GM21360 (cell line): Measurements from ENCODE around the gene DGKK.
"Not testable (repeated sequence)": the region's sequence is repeated elsewhere in the genome, so short reads cannot be mapped to it uniquely, and the experiment has no call there.

Experiments
- ATAC-seq: cut with Tn5 transposase; IDR thresholded peaks from one replicate; pipeline ENCODE4 v1.9.1; 2021; ENCODE audit warnings: mild to moderate bottlenecking, moderate library complexity; ENCODE audit not compliant: unreplicated experiment

The DGKK gene

DNA sequence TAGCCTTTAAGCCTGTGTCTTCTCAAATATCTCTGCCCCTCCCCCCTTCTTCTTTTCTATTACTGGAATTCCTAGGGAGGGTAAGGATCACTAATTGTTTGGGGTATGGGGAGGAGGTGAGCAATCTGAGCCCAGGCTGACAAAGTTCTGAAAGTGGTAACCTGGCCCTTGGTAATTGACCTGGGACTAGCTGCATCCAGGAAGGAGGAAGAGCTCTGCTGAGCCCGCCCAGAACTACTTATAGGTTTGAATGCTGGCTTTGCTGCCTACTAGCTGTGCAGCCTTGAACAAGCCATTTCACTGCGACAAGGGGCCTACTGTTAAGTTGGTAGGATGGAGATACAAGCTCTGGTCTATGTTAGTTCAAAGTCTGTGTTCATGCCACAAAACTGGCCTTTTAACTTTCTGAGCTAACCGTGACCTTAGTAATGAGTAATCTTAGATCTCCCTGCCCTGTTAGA, 37.8 kb downstream of the DGKK start:
- ATAC-seq: no peak

DNA sequence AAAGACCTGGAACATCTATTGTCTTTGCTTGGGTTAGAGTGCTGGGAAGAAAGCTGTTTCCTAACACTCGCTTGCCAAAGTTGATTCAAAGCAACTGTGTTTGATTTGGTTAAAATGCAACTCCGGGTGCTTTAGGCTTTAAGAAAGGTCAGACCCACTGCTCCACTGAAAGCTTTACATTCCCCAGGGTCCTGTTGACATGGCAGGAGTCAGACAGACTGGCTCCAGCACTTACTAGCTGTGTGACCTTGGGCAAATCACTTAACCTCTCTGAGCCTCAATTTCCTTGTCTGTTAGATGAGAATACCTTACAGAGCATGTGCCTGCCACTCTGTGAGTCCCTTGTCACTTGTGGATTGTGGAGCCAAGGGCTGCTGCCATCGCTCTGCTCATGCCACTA, 39.0 kb downstream of the DGKK start:
- no peak for ATAC-seq

DNA sequence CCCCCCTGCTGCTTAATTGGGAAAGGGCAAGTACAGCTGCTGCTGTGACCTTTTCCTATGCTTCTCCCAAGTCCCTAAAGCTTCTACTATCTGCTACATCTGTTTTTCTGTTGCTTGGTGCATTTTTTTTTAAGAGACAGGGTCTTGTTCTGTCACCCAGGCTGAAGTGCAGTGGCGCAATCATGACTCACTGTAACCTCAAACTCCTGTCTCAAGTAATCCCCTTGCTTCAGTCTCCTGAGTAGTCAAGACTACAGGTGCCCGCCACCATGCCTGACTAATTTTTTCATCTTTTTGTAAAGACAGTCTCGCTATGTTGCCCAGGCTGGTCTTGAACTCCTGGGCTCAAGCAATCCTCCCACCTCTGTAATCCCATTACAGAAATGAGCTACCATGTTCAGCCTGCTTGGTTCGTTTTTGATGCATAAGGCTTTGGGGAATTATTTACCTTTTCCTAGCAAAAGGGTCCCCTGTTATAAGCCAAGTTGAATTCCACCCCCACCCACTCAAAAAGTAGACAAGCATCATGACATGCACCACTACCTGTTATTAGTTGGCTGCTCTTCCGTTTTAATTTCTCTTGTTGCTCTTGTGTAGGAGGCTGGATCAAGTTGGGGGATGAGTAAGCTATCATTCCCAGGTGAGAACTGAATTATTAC, 39.6 kb downstream of the DGKK start:
- no peak for ATAC-seq

DNA sequence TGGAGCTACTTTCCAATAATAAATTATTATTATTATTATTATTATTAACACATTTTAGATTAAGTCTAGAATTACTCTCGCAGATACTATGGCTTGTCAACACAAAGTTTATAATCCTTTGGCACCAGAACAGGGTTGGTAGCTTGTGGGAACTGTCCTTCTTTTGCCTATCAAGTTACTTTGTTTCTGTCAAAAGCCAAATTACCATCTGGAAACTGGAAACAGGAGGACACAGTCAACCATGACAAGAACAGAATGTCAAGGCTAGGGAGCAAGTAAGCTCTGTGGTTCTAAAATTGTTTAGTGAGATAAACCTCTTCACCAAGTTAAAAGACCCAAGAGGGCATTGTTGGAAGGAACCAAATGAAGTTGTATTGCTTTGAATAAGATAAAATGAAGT, 42.5 kb downstream of the DGKK start:
- ATAC-seq: no peak

DNA sequence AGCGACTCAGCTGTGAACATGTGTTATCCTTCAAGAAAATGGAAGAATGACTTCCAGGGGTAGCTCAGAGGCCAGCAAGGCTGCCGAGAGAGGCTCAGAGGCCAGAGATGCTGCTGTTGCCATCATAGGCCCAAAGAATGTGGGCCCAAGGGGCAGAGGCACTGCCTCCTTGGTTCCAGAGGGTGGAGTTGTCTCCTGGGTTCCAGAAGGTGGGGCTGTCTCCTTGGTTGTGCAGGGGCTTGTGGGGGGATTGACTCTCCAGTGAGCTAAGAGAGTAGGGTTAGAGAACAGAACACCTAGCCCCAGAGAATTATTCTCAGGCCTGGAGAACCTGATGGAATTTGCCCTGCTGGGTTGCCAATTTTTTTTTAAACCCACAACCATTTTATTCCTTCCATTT, 62.6 kb downstream of the DGKK start:
- ATAC-seq: no peak

DNA sequence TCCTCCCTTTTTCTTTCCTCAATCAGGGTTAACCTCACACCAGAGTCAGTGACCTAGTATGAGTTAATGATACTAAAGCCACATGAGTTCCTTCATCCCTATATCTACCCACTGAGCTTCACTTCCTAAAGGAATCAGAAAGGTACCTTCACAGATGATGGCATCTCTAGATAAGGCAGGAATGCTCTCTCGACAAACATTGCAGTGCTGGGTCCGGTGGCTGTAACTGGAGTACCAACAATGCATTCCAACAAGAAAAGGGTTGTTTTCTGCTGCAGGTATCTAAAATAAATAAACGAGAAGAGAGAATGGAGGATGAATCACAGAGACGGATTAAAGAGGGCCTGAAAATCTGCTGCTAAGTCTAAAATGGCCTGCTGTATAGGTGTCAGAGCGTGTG, 66.7 kb downstream of the DGKK start:
- ATAC-seq: no peak

DNA sequence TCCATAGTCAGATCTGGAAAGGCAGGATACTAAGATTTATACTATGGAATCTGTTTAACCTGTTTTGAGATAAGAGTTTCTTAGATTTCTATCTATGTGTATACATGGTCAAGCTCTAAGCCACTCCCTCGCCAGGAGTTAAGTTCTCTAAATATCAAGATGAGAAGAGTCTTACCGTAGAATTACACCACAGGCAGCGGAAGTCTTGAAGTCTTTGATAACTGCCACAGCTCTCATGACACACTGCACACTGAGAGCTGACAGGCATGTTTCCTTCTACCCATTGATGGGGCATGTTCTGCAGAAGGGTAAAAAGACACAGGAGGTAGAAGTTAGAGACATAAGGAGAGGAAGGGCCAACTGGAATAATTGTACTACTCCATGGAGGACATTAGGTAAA, 67.7 kb downstream of the DGKK start:
- no peak for ATAC-seq

DNA sequence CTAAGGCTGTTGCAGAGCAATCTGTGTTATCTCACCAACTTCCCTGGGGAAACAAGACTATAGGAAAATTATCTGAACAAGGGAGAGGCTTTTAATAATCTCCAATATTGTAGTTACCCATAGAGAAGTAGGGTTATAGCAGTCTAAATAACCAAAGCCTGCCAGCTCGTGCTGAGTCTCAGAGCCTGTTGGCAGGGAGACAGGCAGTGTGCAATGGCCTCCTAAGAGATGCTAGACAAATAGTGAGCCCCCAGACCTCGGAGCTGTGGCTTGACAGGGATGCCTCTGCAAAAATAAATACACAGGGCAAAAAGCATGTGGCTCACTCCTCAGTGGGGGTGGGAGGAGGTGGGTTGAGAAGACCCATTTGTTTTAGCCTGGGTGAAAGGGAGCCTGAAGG, 76.7 kb downstream of the DGKK start:
- ATAC-seq: no peak

DNA sequence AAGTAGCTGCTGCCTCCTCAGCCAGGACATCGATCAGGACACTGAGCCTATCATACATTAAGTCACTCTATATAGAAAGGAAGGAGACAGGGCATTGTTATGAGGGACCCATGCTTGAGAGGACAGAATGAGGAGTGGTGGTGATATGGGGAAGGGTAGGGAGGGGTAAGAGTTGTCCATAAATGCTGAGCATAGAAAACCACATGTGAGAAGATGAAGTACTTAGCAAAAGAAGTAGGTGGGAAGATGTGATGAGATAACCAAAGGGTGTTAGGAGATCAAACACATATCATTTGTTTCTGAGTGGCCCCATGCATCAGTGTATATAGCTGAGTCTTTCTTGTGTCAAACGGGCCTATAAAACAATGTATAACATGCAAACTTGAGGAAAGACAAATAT, 84.1 kb downstream of the DGKK start:
- ATAC-seq: no peak

DNA sequence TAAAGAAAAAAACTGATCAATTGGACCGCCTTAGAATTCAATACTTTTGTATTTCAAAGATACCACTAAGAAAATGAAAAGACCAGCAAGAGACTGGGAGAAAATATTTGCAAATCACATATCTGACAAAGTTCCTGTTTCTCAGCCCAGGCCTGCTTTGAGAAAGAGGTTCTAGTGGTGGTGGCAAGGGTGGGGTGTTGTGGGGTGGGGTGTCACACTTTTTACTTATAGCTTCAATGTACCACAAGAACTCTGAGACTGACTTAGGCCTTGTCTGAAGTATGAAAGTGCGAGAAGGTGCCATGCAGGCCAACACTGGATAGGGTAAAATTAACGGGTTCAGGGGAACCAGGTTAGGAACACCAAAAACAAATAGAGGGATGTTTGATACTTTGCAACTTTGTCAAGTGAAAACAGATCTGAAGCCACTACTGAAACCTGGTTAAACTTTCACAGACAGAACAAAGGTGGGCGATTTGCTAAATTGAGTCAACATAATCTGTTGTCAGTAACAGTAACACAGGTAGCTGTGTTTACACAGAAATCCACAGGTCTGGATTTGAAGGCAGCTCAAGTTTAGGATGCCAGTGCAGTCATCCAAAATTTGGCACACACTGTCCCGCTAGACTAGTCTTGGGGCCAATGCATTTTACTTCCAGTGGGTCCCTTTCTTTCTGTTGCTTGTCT, 88.8 kb downstream of the DGKK start:
- ATAC-seq: no peak

DNA sequence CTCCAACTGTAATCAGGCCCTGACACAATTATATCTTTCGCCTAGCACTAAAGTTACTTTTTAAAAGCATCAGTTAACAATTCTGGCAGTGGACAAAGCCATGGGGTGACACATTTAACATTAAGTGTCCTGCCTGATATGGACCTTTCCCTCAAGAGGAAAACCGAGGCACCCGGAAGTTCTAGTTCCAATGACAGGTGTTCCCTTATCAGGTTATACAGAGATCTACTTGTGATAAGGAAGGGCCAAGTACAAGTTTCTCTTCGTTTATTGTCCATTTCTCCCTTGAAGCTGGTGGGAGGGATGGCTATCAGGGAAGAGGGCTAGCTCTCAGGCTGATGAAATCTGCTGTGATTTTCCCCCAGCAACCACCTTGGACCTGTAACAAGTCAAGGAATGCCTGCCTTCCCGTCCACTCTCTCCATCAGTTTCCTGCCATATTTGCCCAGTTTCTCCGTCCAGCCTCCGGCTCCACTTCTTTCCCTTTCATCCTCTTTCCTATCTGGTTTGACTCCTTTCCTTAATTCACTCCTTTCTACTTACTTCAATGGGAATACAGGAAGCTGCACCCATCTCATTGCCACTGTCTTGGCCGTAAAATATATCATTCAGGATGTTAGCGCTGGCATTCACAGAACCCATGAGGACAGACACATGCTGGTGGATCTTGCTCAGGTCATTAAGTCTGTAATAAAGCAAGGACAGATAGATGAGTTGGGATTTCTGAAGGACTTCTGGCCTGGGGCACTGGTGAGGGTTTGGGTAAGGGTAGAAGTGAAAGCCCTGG, 95.0 kb downstream of the DGKK start:
- no peak for ATAC-seq

DNA sequence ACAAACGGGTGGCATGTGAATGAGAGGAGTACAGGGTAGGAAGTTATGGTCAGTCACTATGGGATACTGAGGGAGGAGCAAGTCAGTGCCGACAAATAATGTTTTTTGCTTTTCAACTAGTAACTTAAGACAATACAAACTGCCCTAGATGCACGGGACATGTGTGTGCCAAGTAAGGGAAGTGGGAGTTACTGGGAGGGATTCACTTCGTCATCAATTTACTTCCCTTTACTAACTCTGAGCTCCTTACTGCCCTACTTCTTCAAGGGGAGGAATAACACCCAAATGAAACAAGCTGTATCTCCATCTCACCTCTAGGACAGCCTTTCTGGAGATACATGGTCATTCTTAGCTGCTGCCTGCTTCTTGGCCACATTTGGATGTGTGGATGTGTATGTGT, 97.7 kb downstream of the DGKK start:
- ATAC-seq: no peak

DNA sequence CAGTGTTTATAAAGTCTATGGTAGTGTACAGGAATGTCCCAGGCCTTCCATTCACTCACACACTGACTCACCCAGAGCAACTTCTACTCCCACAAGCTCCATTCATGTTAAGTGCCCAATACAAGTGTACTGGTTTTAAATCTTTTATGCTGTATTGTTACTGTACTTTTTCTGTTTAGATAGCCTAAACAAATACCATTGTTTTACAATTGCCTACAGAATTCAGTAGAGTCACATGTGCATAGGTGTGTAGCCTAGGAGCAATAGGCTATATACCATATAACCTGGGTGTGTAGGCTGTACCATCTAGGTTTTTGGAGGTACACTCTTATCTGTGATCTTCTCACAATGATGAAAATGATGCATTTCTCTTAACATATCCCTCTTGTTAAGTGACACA, 126.7 kb downstream of the DGKK start:
- no peak for ATAC-seq

DNA sequence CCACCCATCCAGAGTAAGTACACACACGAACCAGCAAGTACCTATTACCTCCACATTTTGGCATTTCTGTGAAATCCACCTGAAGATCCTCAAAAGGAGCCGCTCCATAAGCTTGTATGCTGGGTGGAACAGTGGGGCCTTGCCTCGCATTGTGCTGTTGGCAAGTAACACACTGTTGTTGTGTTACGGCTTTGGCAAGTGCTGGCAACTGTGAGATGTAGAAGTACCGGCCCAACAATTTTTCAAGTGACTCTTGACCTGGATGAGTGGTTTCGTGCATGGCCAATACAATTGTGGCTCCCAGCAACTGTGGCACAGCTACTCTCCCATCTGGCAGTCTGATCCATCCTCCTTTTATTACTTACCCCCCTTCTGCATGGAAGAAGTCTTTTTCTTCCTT, 137.3 kb downstream of the DGKK start:
- no peak for ATAC-seq

DNA sequence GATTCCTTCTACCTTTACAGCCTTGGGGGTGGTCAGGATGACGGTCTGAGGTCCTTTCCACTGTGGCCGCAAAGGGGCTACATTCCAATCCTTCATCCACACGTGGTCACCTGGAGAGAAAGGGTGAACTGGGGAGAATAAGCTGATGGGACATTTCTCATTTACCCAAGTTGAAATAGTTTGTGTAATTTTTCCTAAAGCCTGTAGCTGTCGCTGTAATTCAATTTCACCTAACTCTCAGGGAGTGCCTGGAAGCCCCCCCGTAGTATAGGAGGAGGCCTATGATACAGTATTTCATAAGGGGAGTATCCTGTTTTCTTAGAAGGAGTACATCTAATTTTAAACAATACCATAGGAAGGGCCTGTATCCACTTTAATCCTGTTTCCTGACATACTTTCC, 138.0 kb downstream of the DGKK start:
- ATAC-seq: not testable (repeated sequence)

DNA sequence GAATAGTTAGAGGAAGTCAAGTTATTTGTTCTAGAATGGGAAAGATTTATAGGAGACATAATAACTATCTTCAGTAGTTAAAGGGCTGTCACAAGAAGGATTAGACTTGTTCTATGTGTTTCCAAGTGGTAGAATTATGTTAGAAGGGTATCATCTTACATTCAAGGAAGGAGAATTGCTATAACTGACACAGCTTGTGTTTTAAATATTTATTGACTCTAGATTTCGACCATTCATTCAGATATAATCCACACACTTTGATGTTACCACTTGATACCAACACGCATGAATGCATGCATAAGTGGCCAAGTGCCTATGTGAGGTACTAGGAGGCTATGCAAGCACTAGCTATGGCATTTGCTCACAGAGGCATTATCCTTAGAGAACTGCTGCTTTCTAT, 143.4 kb downstream of the DGKK start:
- ATAC-seq: no peak
